Stimulated activated CD4-positive, alpha-beta T cell treated with anti-CD3 and anti-CD28 coated beads, Interleukin-4, amount 100 ng/mL, for 24 hours (primary cell): ENCODE measurements around the gene UGGT1.
A peak's percentile ranks its signal among the peaks of the same experiment; 100 is the strongest.

Experiments used
- DNase-seq: peaks from one replicate; pipeline ENCODE4 v3.0.0-alpha.2; 2020

Gene UGGT1

DNA sequence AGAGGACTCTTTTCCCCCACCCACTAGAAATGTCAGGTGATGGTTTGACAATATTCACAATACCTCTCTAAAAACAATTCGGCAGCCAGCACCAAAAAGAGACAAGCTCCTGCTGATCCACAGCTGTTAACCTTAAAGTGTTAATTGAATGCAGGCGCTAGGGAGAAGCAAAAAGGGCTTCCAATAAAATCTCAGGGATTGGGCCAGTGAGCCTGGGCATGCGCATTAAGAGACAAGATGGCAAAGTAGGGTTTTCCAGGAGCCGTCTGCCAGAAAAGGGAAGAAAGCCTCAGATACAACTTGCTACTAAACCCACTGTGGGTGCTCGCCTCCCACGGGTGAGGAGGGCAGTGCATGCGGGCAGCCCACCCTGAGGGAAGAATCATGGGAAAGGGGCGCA is 128.9 kb downstream of the UGGT1 start:
- DNase-seq, result no peak

- no peak for DNase-seq
Observed at GRCh38 chr2:128227862-128228261, 136.9 kb downstream of the UGGT1 start.

GRCh38 chr2:128228894-128229293 is 137.9 kb downstream of the UGGT1 start:
- no peak for DNase-seq

- peak; percentile 86 for DNase-seq
Observed at GRCh38 chr2:128232965-128233789, 142.2 kb downstream of the UGGT1 start.

- no peak for DNase-seq
Observed at GRCh38 chr2:128233790-128234395, 142.9 kb downstream of the UGGT1 start.

GRCh38 chr2:128234613-128235012 is 143.6 kb downstream of the UGGT1 start:
- no peak for DNase-seq

- DNase-seq, result no peak
Observed at GRCh38 chr2:128235581-128235980, 144.6 kb downstream of the UGGT1 start.

GRCh38 chr2:128236491-128237035 is 145.6 kb downstream of the UGGT1 start:
- DNase-seq, result no peak

GRCh38 chr2:128237081-128237534 is 146.1 kb downstream of the UGGT1 start:
- no peak for DNase-seq

- DNase-seq, result no peak
Observed at GRCh38 chr2:128237911-128238697, 147.1 kb downstream of the UGGT1 start.

GRCh38 chr2:128241896-128242295 is 150.9 kb downstream of the UGGT1 start:
- DNase-seq, result no peak
